HG03045 (cell line): ENCODE data around the gene RAB26.

Source experiments
- ATAC-seq: cut with Tn5 transposase; IDR thresholded peaks from one replicate; pipeline ENCODE4 v1.9.1; 2021; ENCODE audit warnings: mild to moderate bottlenecking, moderate library complexity; ENCODE audit not compliant: unreplicated experiment

The RAB26 gene

GRCh38 chr16:2159175-2159838 is 10.9 kb downstream of the RAB26 start:
- ATAC-seq: no peak

DNA sequence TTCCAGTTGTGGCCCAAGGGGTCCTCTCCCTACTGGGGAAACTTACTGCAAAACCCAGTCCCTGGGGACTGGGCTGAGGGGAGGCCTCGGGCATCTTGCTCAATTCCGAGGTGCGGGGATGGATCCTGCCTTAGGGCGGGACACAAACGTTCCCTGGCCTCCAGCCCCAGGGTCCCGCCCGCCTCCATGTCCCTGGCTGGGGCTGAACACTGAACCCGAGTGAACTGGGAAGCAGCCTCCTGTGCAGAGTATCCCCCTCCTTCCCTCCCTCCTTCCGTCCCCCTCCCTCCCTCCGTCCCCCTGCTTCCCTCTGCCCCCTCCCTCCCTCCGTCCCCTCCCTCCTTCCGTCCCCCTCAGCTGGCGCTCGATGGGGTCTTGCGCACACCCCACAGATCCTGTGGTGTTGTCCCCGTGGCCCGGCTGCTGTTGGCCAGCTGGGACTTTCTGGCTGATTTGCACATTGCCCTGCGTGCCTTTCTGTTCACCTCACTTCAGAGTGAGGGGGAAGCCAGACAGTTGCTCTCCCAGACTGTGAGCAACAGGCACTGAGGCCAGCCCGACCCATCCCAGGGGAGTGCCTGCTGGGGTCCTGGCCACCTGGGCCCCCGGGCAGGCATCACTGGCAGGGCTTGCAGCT is 12.6 kb downstream of the RAB26 start:
- no peak for ATAC-seq

GRCh38 chr16:2161911-2162310 is 13.5 kb downstream of the RAB26 start:
- ATAC-seq: no peak

- ATAC-seq: no peak
These were observed 14.3 kb downstream of the RAB26 start for GRCh38 chr16:2162676-2163118.

- no peak for ATAC-seq
These were observed 14.9 kb downstream of the RAB26 start for GRCh38 chr16:2163211-2163881.

GRCh38 chr16:2165861-2166260 is 17.4 kb downstream of the RAB26 start:
- ATAC-seq: no peak

- ATAC-seq: no peak
These were observed 18.0 kb downstream of the RAB26 start for GRCh38 chr16:2166263-2167067.

- no peak for ATAC-seq
These were observed 18.7 kb downstream of the RAB26 start for GRCh38 chr16:2167068-2167638.

- no peak for ATAC-seq
These were observed 21.7 kb downstream of the RAB26 start for GRCh38 chr16:2170080-2170479.

GRCh38 chr16:2170587-2171435 is 22.4 kb downstream of the RAB26 start:
- ATAC-seq: no peak

GRCh38 chr16:2171601-2172178 is 23.3 kb downstream of the RAB26 start:
- ATAC-seq: no peak

DNA sequence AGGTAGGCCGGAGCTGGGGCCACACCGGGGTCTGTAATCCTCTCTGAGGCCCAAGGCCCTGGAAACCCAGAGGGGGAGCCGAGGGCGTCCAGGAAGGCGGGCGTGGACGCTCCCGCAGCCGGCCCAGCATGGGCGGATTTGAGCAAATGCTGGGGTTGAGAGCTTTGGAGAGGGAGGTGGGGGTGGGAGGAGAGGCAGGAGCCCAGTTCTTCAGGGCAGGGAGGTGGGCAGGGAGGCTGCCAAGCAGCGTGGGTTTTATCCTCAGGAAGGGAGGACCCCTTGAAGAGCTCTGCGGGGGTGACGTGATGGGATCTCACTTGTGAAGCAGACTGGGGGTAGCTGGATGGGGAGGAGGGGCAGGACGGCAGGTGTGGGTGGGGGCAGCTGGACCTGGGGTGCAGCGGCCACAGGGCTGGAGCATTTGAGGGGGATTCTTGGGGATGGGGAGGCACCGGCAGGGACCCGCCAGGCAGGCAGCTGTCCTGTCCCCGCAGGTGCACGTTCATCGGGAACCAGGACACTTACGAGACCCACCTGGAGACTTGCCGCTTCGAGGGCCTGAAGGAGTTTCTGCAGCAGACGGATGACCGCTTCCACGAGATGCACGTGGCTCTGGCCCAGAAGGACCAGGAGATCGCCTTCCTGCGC is 24.4 kb downstream of the RAB26 start:
- ATAC-seq: no peak

- ATAC-seq: no peak
These were observed 24.9 kb downstream of the RAB26 start for GRCh38 chr16:2173366-2173765.

DNA sequence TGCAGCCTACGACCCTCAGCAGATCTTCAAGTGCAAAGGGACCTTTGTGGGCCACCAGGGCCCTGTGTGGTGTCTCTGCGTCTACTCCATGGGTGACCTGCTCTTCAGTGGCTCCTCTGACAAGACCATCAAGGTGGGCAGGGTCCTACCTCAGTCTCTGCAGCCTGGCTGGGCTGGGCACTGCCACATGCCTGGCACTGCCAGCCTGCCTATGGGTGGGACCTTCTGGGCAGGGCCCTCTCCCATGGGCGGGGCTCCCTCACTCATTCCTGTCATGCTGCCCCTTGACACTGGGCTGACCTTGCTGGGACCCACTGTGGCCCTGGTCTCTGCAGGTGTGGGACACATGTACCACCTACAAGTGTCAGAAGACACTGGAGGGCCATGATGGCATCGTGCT is 25.5 kb downstream of the RAB26 start:
- no peak for ATAC-seq

- no peak for ATAC-seq
These were observed 26.1 kb downstream of the RAB26 start for GRCh38 chr16:2174396-2175131.

DNA sequence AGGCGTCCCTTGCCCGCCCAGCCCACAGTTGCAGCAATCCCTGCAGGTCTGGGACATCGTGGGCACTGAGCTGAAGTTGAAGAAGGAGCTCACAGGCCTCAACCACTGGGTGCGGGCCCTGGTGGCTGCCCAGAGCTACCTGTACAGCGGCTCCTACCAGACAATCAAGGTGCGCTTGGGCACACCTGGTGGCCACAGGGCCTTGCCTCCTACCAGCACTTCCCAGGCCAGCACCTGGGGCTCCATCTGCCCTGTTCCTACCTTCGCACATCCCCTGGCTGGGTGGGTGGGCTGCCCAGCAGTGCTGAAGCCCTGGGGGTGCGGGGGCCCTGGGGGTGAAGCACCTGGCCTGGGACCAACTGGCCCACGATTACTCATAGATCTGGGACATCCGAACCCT is 27.0 kb downstream of the RAB26 start:
- no peak for ATAC-seq

DNA sequence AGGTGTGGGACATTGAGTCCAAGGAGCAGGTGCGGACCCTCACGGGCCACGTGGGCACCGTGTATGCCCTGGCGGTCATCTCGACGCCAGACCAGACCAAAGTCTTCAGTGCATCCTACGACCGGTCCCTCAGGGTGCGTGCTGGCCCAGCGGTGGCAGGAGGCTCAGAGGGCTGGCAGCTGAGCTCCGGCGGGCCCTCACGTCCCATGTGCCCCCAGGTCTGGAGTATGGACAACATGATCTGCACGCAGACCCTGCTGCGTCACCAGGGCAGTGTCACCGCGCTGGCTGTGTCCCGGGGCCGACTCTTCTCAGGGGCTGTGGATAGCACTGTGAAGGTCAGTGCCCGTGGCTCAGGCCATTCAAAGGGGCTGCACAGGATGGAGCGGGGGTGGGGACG is 27.6 kb downstream of the RAB26 start:
- ATAC-seq: no peak

DNA sequence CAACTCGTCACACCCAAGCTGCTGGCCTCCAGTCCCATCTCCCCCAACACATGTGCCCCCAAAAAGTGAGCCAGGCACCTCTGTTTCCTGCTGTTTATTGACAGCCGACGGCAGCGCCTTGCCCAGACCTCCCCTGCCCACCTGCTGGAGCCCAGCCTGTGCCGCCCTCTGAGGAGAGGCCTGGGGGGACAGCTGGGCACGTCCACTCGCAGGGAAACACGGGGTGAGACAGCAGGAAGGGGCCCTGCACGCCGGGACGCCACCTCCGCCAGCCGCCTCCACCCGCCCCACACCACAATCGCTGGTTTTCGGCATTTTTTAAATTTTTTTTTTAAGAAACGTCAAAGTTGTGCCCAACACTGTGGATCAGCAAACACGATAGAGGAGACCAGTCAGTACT is 28.7 kb downstream of the RAB26 start:
- ATAC-seq: no peak

DNA sequence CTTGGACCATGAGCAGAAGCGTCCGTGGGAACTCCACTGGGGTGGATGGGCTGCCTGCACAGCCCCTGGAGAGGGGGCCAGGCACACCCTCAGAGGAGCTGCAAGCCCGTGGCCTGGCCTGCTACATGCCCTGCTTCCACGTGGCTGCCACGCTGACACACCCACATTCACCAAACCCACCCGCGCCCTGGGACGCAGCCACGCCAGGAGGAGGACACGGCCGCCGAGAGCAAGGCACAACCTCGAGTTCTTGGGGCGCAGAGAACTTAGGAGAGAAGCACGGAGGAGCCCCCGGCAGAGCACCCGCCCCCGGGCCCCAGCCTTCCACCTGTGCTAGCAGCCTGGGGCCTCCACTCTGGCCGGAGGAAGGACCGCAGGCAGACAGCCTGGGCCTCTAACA is 29.1 kb downstream of the RAB26 start:
- no peak for ATAC-seq
